Astrocyte of the cerebellum (primary cell): ENCODE measurements around the gene SANBR.

Experiments used
- DNase-seq: peaks from one replicate; pipeline ENCODE4 v3.0.0-alpha.2; 2011; ENCODE audit warnings: low read depth
- H3K4me3 ChIP-seq: 2 replicates; pipeline ENCODE4 v1.5.1; 2011; ENCODE audit warnings: mild to moderate bottlenecking, low read depth, low read length, moderate library complexity
- in situ Hi-C: cut with HindIII; loops from 2 replicates; pipeline ENCODE4 v1.10.0; 2017; ENCODE audit warnings: low sequenced_read_pairs
- TF ChIP-seq, protein P1 (sequence below): IDR thresholded peaks from 2 replicates; pipeline ENCODE4 v1.5.1; 2012; ENCODE audit warnings: low read length, low read depth, moderate library complexity, mild to moderate bottlenecking; ENCODE audit errors: missing control alignments

SANBR gene

DNA sequence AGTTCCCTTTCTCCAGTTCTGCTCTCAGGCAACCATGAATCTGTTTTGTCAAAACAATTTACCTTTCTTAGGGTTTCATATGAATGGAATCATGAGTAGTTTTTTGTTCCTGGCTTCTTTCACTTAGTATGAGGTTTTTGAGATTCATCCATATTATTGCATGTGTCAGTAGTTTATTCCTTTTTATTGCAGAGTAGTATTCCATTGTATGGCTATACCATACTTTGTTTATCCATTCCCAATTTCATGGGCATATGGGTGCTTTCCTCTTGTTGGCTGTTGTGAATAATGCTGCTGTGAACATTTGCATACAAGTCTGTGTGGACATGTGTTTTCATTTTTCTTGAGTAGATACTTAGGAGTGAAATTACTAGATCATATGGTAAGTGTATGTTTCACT lies 46.0 kb downstream of the SANBR start:
- DNase-seq, result no peak
- TF ChIP-seq, protein P1, sequence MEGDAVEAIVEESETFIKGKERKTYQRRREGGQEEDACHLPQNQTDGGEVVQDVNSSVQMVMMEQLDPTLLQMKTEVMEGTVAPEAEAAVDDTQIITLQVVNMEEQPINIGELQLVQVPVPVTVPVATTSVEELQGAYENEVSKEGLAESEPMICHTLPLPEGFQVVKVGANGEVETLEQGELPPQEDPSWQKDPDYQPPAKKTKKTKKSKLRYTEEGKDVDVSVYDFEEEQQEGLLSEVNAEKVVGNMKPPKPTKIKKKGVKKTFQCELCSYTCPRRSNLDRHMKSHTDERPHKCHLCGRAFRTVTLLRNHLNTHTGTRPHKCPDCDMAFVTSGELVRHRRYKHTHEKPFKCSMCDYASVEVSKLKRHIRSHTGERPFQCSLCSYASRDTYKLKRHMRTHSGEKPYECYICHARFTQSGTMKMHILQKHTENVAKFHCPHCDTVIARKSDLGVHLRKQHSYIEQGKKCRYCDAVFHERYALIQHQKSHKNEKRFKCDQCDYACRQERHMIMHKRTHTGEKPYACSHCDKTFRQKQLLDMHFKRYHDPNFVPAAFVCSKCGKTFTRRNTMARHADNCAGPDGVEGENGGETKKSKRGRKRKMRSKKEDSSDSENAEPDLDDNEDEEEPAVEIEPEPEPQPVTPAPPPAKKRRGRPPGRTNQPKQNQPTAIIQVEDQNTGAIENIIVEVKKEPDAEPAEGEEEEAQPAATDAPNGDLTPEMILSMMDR, result no peak
- H3K4me3 ChIP-seq, result no peak overlapping the region
- in situ Hi-C loops, result no loop called here

DNA sequence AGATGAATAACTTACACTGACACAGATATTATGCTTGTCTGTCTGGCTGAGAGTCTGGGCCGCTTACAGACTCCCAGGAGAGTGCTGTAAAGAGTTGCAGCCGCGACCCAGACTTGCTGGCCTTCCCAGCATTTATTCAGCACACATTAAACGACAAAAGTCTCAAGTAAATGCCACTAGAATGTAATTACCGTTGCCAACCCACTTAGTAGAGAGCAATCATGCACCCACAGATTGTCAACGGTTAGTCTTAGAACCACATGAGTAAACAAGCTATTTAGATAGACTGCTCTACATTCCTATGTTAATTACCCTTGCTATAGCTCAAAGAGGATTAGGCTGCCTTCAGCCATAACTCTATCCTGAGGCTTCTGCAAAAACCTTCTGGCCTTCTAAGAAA lies 48.5 kb downstream of the SANBR start:
- TF ChIP-seq, protein P1, result no peak
- DNase-seq, result no peak
- in situ Hi-C loops, result no loop called here
- H3K4me3 ChIP-seq, result no peak overlapping the region
